K562 (cell line): ENCODE measurements around the gene CALCOCO2. TPM values are rescaled to one million over a fixed set of nuclear protein-coding genes. Genes with fewer than 3 reads are reported as not detected.
A peak's percentile ranks its signal among the peaks of the same experiment; 100 is the strongest.

Experiments
- AFF4 ChIP-seq: sonication (generic); formaldehyde crosslinking; IDR thresholded peaks from 2 replicates; pipeline ENCODE4 v1.8.0; 2023; ENCODE audit warnings: mild to moderate bottlenecking, missing genetic modification reagents
- ASH1L ChIP-seq: fragments of 450-650 bp; IDR thresholded peaks from 2 replicates; pipeline ENCODE4 v1.6.1; 2018; ENCODE audit warnings: borderline replicate concordance, mild to moderate bottlenecking, low read depth; ENCODE audit not compliant: partially characterized antibody
- CREBBP ChIP-seq: IDR thresholded peaks from one replicate; pipeline ENCODE4 v1.6.1; 2012; ENCODE audit warnings: low read depth, mild to moderate bottlenecking, control low read depth, inconsistent platforms, low read length
- CREM ChIP-seq: IDR thresholded peaks from 2 replicates; pipeline ENCODE4 v1.6.1; 2014; ENCODE audit warnings: antibody characterized with exemption, low read depth
- CTCFL ChIP-seq: IDR thresholded peaks from 2 replicates; pipeline ENCODE4 v1.6.1; 2011; ENCODE audit warnings: borderline replicate concordance, low read depth, mild to moderate bottlenecking, moderate library complexity, low read length; ENCODE audit not compliant: insufficient read depth, poor library complexity, severe bottlenecking
- EGR1 ChIP-seq: fragments of 450-650 bp; conservative IDR thresholded peaks from 2 replicates; pipeline ENCODE4 v1.6.1; 2017; ENCODE audit warnings: mild to moderate bottlenecking
- ELF2 ChIP-seq: fragments of 250-450 bp; sonication (Bioruptor Pico); IDR thresholded peaks from 2 replicates; pipeline ENCODE4 v1.5.0; 2021; ENCODE audit warnings: mild to moderate bottlenecking
- FOXA3 ChIP-seq, 2 experiments: fragments of 450-650 bp in 1 of 2; sonication (generic) in 1 of 2; formaldehyde crosslinking; IDR thresholded peaks in 1 of 2; conservative IDR thresholded peaks in 1 of 2; 2 replicates each; pipeline versions ENCODE4 v1.4.0 to v1.8.0; 2020 to 2022; ENCODE audit warnings: mild to moderate bottlenecking in 2 of 2, missing genetic modification reagents in 1 of 2
- GTF2F1 ChIP-seq: IDR thresholded peaks from 2 replicates; pipeline ENCODE4 v1.6.1; 2011; ENCODE audit warnings: low read depth, low read length, improper control_type of control experiment
- HNRNPLL ChIP-seq: fragments of 200-400 bp; formaldehyde crosslinking; IDR thresholded peaks from 2 replicates; pipeline ENCODE4 v1.6.1; 2017; ENCODE audit warnings: low read length, low read depth, mild to moderate bottlenecking; ENCODE audit not compliant: poor library complexity, severe bottlenecking
- NFYB ChIP-seq: IDR thresholded peaks from 2 replicates; pipeline ENCODE4 v1.6.1; 2011; ENCODE audit warnings: mild to moderate bottlenecking, moderate library complexity; ENCODE audit not compliant: insufficient read length; ENCODE audit errors: extremely low read depth
- NRF1 ChIP-seq, 2 experiments: fragments of 450-650 bp; IDR thresholded peaks in 1 of 2; conservative IDR thresholded peaks in 1 of 2; 2 replicates each; pipeline ENCODE4 v1.6.1; 2014; ENCODE audit warnings: mild to moderate bottlenecking in 2 of 2
- SMAD3 ChIP-seq: fragments of 450-650 bp; formaldehyde crosslinking; conservative IDR thresholded peaks from 2 replicates; pipeline ENCODE4 v1.4.0; 2020; ENCODE audit warnings: mild to moderate bottlenecking
- SMC3 ChIP-seq: conservative IDR thresholded peaks from 2 replicates; pipeline ENCODE4 v1.6.1; 2011; ENCODE audit warnings: low read depth, low read length, improper control_type of control experiment; ENCODE audit not compliant: insufficient read depth
- TCF7 ChIP-seq: sonication (generic); IDR thresholded peaks from 2 replicates; pipeline ENCODE4 v1.6.1; 2016; ENCODE audit warnings: antibody characterized with exemption, borderline replicate concordance
- TRIM25 ChIP-seq: fragments of 450-650 bp; IDR thresholded peaks from 2 replicates; pipeline ENCODE4 v1.7.0; 2016; ENCODE audit warnings: borderline replicate concordance
- polyA plus RNA-seq, 8 experiments: library from polyadenylated mRNA; depleted of rRNA in 4 of 8; stranded (reverse) in 5 of 8; unstranded in 3 of 8; fragments of >200 nt; fragmentation: Nextera tagmentation in 2 of 8; fragmentation: Illumina TruSeq in 1 of 8; extraction: Ambion mirVana in 2 of 8; extraction: Trizol in 1 of 8; gene quantifications; 2 replicates each; pipeline versions ENCODE4 v1.2.1 to v1.2.3, GENCODE V29; 2011 to 2014; ENCODE audit warnings: inconsistent platforms in 1 of 8, missing spikeins in 1 of 8
- total RNA-seq, 7 experiments: library from RNA; depleted of rRNA in 6 of 7; stranded (reverse); fragments of >200 nt in 6 of 7; fragmentation: Illumina TruSeq in 2 of 7; extraction: Trizol in 2 of 7; gene quantifications; 2 replicates each; pipeline versions ENCODE4 v1.2.1 to v1.2.3, GENCODE V29; 2011 to 2021; ENCODE audit warnings: low replicate concordance in 1 of 7

The CALCOCO2 gene
- total and polyA plus RNA-seq, 9 of the 15 experiments (the other 6 are each of a cell fraction or from before 2014, with no cell fraction given): 24.1 to 87.3 (median 67.5) TPM

GRCh38 chr17:48908047-48908843, 77.4 kb downstream of the CALCOCO2 start, which contains the start of gene UBE2Z (continued):
- TF ChIP-seq AFF4 (CRISPR knock-in tag) (0 out of 2 replicates have a peak, but pooled peaks have one; percentile 54), HNRNPLL (peak; percentile 83), SMAD3 (CRISPR knock-in tag) (no peak), ELF2 (CRISPR knock-in tag) (peak; percentile 80), CTCFL (peak; percentile 86), CREBBP (no peak), CREM (no peak; the same call in none of the 2 replicates), GTF2F1 (peak; percentile 67; the same call in 1 of the 2 replicates), EGR1 (peak; percentile 79), TRIM25 (peak; percentile 59; the same call in 1 of the 2 replicates), FOXA3 (CRISPR knock-in tag; conservative IDR thresholded peaks at IDR 0.05 in 1 of 2, IDR thresholded peaks at IDR 0.05 in 1 of 2) (no peak), SMC3 (no peak), NRF1 (conservative IDR thresholded peaks at IDR 0.05 in 1 of 2, IDR thresholded peaks at IDR 0.05 in 1 of 2) (peak; percentile 59 to 66), NFYB (no peak), ASH1L (peak; percentile 64), TCF7 (peak; percentile 56; the same call in 1 of the 2 replicates)
